HL-60 (cell line): Measurements from ENCODE around the gene CPXM1.
A peak's percentile ranks its signal among the peaks of the same experiment; 100 is the strongest.

Experiments used
- DNase-seq, 2 experiments: peaks; one replicate each; pipeline ENCODE4 v3.0.0-alpha.2; 2010 to 2020; ENCODE audit warnings: low read depth in 1 of 2, low spot score in 1 of 2
- H3K27ac ChIP-seq: fragments of 250-450 bp; sonication (Bioruptor Pico); replicated peaks from 2 replicates; pipeline ENCODE4 v1.5.1; 2020; ENCODE audit warnings: mild to moderate bottlenecking, moderate library complexity
- H3K27me3 ChIP-seq: fragments of 250-450 bp; sonication (Bioruptor Pico); 2 replicates; pipeline ENCODE4 v1.5.1; 2021; ENCODE audit warnings: mild to moderate bottlenecking, moderate library complexity; ENCODE audit not compliant: insufficient read depth, poor library complexity, severe bottlenecking
- H3K4me3 ChIP-seq: replicated peaks from 2 replicates; pipeline ENCODE4 v1.5.1; 2011; ENCODE audit warnings: mild to moderate bottlenecking, control low read depth, low read length; ENCODE audit not compliant: insufficient read depth
- GABPA ChIP-seq: IDR thresholded peaks from 2 replicates; pipeline ENCODE4 v1.6.1; 2012; ENCODE audit warnings: low read depth
- POLR2AphosphoS5 ChIP-seq: IDR thresholded peaks from 2 replicates; pipeline ENCODE4 v1.6.1; 2012; ENCODE audit warnings: low read depth
- SPI1 ChIP-seq: IDR thresholded peaks from 2 replicates; pipeline ENCODE4 v1.6.1; 2012; ENCODE audit warnings: low read depth, mild to moderate bottlenecking, borderline replicate concordance
- TF ChIP-seq, protein P1 (sequence below): IDR thresholded peaks from 2 replicates; pipeline ENCODE4 v1.6.1; 2012; ENCODE audit warnings: low read depth; ENCODE audit not compliant: insufficient replicate concordance
- TF ChIP-seq, protein P2 (sequence below): IDR thresholded peaks from one replicate; pipeline ENCODE4 v1.5.1; 2011; ENCODE audit warnings: low read length, control low read depth, inconsistent platforms; ENCODE audit not compliant: insufficient read depth

Gene CPXM1

DNA sequence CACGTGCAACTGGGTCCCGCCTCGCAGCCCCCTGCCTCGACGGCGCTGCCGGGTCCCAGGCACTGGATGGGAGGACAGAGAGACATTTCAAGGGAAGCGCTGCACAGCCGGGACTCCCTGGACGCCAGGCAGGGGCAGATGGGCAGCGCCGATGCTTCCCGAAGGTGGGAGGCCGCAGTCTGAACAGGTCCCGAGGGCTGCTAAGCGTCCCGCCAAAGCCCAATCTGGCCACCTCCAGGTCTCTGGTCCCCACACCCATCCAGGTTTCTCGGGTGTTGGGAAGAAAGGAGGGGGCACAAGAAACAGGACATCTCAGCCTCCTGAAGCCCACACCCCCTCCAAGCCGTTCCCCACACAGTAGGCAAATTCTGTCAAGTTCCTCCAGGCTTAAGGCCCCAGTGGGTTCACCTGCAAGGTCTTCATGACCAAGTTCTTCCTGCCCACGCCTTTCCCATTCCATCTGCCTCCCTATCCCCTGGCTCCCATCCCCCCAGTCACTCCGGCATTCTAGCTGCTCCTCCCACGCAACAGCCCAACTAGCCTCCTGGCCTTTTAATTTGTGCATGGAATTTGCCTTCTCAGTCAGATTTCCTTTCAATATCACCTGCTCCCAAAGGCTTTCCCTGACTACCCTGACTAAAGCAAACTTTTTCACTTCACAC, 5.4 kb upstream of the CPXM1 start:
- TF ChIP-seq, protein P1, sequence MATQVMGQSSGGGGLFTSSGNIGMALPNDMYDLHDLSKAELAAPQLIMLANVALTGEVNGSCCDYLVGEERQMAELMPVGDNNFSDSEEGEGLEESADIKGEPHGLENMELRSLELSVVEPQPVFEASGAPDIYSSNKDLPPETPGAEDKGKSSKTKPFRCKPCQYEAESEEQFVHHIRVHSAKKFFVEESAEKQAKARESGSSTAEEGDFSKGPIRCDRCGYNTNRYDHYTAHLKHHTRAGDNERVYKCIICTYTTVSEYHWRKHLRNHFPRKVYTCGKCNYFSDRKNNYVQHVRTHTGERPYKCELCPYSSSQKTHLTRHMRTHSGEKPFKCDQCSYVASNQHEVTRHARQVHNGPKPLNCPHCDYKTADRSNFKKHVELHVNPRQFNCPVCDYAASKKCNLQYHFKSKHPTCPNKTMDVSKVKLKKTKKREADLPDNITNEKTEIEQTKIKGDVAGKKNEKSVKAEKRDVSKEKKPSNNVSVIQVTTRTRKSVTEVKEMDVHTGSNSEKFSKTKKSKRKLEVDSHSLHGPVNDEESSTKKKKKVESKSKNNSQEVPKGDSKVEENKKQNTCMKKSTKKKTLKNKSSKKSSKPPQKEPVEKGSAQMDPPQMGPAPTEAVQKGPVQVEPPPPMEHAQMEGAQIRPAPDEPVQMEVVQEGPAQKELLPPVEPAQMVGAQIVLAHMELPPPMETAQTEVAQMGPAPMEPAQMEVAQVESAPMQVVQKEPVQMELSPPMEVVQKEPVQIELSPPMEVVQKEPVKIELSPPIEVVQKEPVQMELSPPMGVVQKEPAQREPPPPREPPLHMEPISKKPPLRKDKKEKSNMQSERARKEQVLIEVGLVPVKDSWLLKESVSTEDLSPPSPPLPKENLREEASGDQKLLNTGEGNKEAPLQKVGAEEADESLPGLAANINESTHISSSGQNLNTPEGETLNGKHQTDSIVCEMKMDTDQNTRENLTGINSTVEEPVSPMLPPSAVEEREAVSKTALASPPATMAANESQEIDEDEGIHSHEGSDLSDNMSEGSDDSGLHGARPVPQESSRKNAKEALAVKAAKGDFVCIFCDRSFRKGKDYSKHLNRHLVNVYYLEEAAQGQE: no peak
- TF ChIP-seq SPI1 (no peak), POLR2AphosphoS5 (no peak), GABPA (no peak)
- TF ChIP-seq, protein P2, sequence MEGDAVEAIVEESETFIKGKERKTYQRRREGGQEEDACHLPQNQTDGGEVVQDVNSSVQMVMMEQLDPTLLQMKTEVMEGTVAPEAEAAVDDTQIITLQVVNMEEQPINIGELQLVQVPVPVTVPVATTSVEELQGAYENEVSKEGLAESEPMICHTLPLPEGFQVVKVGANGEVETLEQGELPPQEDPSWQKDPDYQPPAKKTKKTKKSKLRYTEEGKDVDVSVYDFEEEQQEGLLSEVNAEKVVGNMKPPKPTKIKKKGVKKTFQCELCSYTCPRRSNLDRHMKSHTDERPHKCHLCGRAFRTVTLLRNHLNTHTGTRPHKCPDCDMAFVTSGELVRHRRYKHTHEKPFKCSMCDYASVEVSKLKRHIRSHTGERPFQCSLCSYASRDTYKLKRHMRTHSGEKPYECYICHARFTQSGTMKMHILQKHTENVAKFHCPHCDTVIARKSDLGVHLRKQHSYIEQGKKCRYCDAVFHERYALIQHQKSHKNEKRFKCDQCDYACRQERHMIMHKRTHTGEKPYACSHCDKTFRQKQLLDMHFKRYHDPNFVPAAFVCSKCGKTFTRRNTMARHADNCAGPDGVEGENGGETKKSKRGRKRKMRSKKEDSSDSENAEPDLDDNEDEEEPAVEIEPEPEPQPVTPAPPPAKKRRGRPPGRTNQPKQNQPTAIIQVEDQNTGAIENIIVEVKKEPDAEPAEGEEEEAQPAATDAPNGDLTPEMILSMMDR: no peak
- Histone ChIP-seq H3K27ac (no peak overlapping the region), H3K4me3 (no peak overlapping the region), H3K27me3 (peaks cover 31% of the 10 kb centered on the region)
- no peak for DNase-seq

DNA sequence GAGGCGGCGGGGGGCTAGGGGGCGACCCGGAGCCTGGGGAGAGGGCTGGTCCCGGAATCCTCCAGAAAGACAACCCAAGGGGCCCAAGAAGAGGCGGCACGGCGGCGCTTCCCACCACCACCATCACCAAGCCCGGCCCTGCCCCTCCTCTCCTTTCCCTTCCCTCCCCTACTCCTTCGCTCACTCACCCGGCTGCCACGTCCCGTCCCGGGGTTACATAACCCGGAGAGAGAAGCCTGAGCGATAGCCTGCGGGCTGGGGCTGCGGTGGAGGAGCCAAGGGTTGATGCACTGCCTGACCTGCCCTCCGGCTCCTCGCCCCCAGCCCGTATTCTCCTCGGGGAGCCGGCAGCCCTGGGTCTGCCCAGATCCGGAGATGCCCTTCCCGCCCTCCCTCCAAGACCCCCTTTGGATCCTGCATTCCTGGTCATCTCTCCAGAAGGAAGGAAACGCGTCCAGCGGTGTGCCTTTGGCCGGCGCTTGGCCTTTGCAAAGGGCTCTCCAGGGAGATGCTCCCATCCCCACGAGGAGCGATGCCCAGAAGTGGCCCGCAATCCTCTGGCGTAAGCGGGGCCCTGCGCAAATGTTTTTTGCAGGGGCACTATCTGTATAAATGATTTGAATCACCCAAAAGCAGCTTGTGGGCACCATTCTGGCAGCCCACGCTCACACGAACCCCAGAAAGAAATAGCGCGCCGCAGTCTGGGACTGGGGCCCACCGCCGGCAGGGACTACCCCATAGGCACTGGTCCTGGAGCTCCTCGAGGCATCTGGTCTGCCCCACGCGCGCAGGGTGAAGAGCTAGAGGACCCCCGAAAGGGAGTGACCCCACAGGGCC, 4.6 kb upstream of the CPXM1 start:
- Histone ChIP-seq H3K27ac (no peak overlapping the region), H3K4me3 (no peak overlapping the region), H3K27me3 (peaks cover 33% of the 10 kb centered on the region)
- peak in 1 of 2 experiments; percentile 18 for DNase-seq
- no peak for TF ChIP-seq GABPA
- TF ChIP-seq, protein P1: no peak
- TF ChIP-seq, protein P2: no peak
- TF ChIP-seq POLR2AphosphoS5: no peak
- TF ChIP-seq SPI1: no peak

DNA sequence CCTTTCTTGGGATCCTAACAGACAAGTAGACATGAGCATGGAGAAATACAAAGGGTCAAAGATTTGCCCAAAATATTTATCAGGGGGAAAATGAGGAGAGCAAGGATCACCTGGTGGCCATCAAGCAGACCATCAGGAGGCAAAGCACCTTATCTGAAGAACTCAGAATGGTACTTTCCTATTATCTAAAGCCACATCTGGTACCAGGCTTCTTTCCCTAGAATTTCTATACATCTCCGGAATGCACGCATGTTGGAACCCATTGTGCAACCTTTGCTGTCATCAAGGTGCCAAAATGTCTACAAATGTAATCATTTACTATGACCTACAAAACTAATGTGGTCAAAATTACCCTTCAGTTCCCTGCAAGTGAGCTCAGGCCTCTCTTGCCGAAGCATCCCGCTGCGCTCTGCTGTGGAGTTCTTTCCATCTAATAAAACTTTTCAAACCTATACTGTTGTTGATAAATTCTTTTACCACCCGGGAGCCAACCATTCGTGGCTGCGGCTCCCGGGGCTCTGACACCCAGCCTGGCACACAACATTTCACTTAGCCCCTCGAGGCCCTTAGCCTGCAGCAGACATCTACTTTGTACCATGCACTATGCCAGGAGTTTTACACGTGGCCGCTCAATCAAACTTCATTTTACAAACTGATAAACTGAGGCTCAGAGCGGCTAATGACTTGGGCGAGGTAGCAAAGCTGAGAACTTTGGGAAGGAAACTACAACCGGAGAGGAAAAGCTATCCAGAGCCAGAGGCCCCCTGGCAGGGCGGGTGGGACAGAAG, 3.8 kb upstream of the CPXM1 start:
- DNase-seq: no peak
- TF ChIP-seq SPI1: no peak
- TF ChIP-seq, protein P2: no peak
- TF ChIP-seq GABPA: no peak
- TF ChIP-seq, protein P1: no peak
- TF ChIP-seq POLR2AphosphoS5: no peak
- Histone ChIP-seq H3K27me3 (peaks cover 42% of the 10 kb centered on the region), H3K27ac (no peak overlapping the region), H3K4me3 (no peak overlapping the region)
